HEK293 (cell line): Measurements from ENCODE around the gene NECAB3.

Experiments
- CTCF ChIA-PET: fragments of 350-600 bp; formaldehyde crosslinking; extraction: SDS; loops from one replicate; lab custom pipeline; 2021; ENCODE audit warnings: antibody characterized with exemption; lab: Yijun Ruan, JAX
- POLR2A ChIA-PET: fragments of 300-600 bp; formaldehyde crosslinking; extraction: SDS; loops from one replicate; lab custom pipeline; 2020; ENCODE audit warnings: antibody characterized with exemption, inconsistent platforms; lab: Yijun Ruan, JAX
- H3K27ac ChIP-seq: fragments of 200-500 bp; sonication (Bioruptor generic); 2 replicates; pipeline ENCODE4 v1.5.1; 2014; ENCODE audit warnings: low read depth, low read length, control low read depth, inconsistent platforms; ENCODE audit errors: extremely low read depth
- H3K36me3 ChIP-seq, 2 experiments: fragments of 200-500 bp in 1 of 2; sonication (Bioruptor generic) in 1 of 2; 1 replicate in 1 of 2; 2 replicates in 1 of 2; pipeline ENCODE4 v1.5.1; 2014 to 2017; ENCODE audit warnings: inconsistent platforms in 2 of 2, low read length in 2 of 2; ENCODE audit not compliant: control insufficient read depth in 2 of 2, insufficient read depth in 1 of 2
- H3K4me1 ChIP-seq: fragments of 200-500 bp; sonication (Bioruptor generic); 2 replicates; pipeline ENCODE4 v1.5.1; 2014; ENCODE audit warnings: mild to moderate bottlenecking, low read length, inconsistent platforms; ENCODE audit not compliant: control insufficient read depth, insufficient read depth
- H3K4me3 ChIP-seq: 2 replicates; pipeline ENCODE4 v1.5.1; 2011; ENCODE audit warnings: low read depth, mild to moderate bottlenecking, control low read depth, low read length, moderate library complexity
- H3K9me3 ChIP-seq: fragments of 200-500 bp; sonication (Bioruptor generic); 2 replicates; pipeline ENCODE4 v1.5.1; 2014; ENCODE audit warnings: low read depth, low read length, inconsistent platforms; ENCODE audit not compliant: control insufficient read depth, insufficient read depth
- BCL11B ChIP-seq: fragments of 450-650 bp; formaldehyde crosslinking; IDR thresholded peaks from 2 replicates; pipeline ENCODE4 v1.5.1; 2016; ENCODE audit warnings: low read depth, missing biosample characterization, missing genetic modification characterization
- MYNN ChIP-seq: fragments of 450-650 bp; formaldehyde crosslinking; IDR thresholded peaks from 2 replicates; pipeline ENCODE4 v1.5.1; 2016; ENCODE audit warnings: missing biosample characterization, missing genetic modification characterization, borderline replicate concordance
- PRDM1 ChIP-seq: fragments of 450-650 bp; formaldehyde crosslinking; IDR thresholded peaks from 2 replicates; pipeline ENCODE4; 2016; ENCODE audit warnings: missing biosample characterization, missing genetic modification characterization
- SP7 ChIP-seq: fragments of 450-650 bp; formaldehyde crosslinking; IDR thresholded peaks from 2 replicates; pipeline ENCODE4 v1.5.1; 2016; ENCODE audit warnings: missing biosample characterization, missing genetic modification characterization
- ZBTB20 ChIP-seq: fragments of 450-650 bp; formaldehyde crosslinking; IDR thresholded peaks from 2 replicates; pipeline ENCODE4 v1.5.1; 2016; ENCODE audit warnings: missing biosample characterization, missing genetic modification characterization
- ZBTB26 ChIP-seq: fragments of 450-650 bp; formaldehyde crosslinking; optimal IDR thresholded peaks from 2 replicates; pipeline ENCODE3; 2016; ENCODE audit warnings: missing biosample characterization, mild to moderate bottlenecking, missing genetic modification characterization
- ZEB2 ChIP-seq: fragments of 450-650 bp; formaldehyde crosslinking; IDR thresholded peaks from 2 replicates; pipeline ENCODE4 v1.5.1; 2016; ENCODE audit warnings: missing biosample characterization, missing genetic modification characterization
- ZNF138 ChIP-seq: fragments of 450-650 bp; formaldehyde crosslinking; IDR thresholded peaks from 2 replicates; pipeline ENCODE4 v1.5.1; 2016; ENCODE audit warnings: missing biosample characterization, missing genetic modification characterization, borderline replicate concordance
- ZNF174 ChIP-seq: fragments of 450-650 bp; formaldehyde crosslinking; IDR thresholded peaks from 2 replicates; pipeline ENCODE4 v1.5.0; 2017; ENCODE audit warnings: missing biosample characterization, mild to moderate bottlenecking, missing genetic modification characterization
- ZNF266 ChIP-seq: fragments of 450-650 bp; formaldehyde crosslinking; IDR thresholded peaks from 2 replicates; pipeline ENCODE4 v1.5.1; 2016; ENCODE audit warnings: missing biosample characterization, missing genetic modification characterization, low read depth
- ZNF335 ChIP-seq: fragments of 450-650 bp; formaldehyde crosslinking; conservative IDR thresholded peaks from 2 replicates; pipeline ENCODE4 v1.5.1; 2016; ENCODE audit warnings: missing biosample characterization, missing genetic modification characterization
- ZNF391 ChIP-seq: fragments of 450-650 bp; formaldehyde crosslinking; IDR thresholded peaks from 2 replicates; pipeline ENCODE4 v1.5.1; 2016; ENCODE audit warnings: low read depth, missing biosample characterization, missing genetic modification characterization, borderline replicate concordance
- ZNF549 ChIP-seq: fragments of 450-650 bp; IDR thresholded peaks from 2 replicates; pipeline ENCODE4 v1.5.1; 2018; ENCODE audit warnings: missing biosample characterization, missing genetic modification characterization, mild to moderate bottlenecking, inconsistent platforms, moderate library complexity
- ZNF610 ChIP-seq: fragments of 450-650 bp; formaldehyde crosslinking; IDR thresholded peaks from 2 replicates; pipeline ENCODE4 v1.5.1; 2016; ENCODE audit warnings: missing biosample characterization, missing genetic modification characterization, borderline replicate concordance
- ZNF629 ChIP-seq: fragments of 450-650 bp; formaldehyde crosslinking; IDR thresholded peaks from 2 replicates; pipeline ENCODE4 v1.5.1; 2017; ENCODE audit warnings: missing biosample characterization, missing genetic modification characterization
- ZNF701 ChIP-seq: fragments of 450-650 bp; formaldehyde crosslinking; IDR thresholded peaks from 2 replicates; pipeline ENCODE4 v1.5.1; 2016; ENCODE audit warnings: missing biosample characterization, missing genetic modification characterization
- TF ChIP-seq, protein P1 (sequence below): fragments of 450-650 bp; formaldehyde crosslinking; IDR thresholded peaks from 2 replicates; pipeline ENCODE4 v1.5.1; 2016; ENCODE audit warnings: missing biosample characterization, missing genetic modification characterization
- TF ChIP-seq, protein P2 (sequence below): fragments of 450-650 bp; formaldehyde crosslinking; IDR thresholded peaks from 2 replicates; pipeline ENCODE4 v1.5.1; 2016; ENCODE audit warnings: missing biosample characterization, missing genetic modification characterization

Gene NECAB3

GRCh38 chr20:33687993-33688937, 14.0 kb upstream of the NECAB3 start:
- peaks cover 0 to 17% of the 10 kb centered on the region in 2 experiments; a peak in 1 of 3 replicates for H3K36me3 ChIP-seq
- H3K27ac ChIP-seq = no peak overlapping the region
- ChIA-PET POLR2A (no interaction called here), CTCF (interaction anchor here (0.6 to 1.2 kb wide), 2 partner anchors 187 to 243 kb away, joined by 3 read pairs; no protein-coding TSS in a partner anchor)
- H3K9me3 ChIP-seq = no peaks in the 10 kb centered on the region
- H3K4me1 ChIP-seq = peaks cover 8% of the 10 kb centered on the region
- TF ChIP-seq ZNF549 = no peak
- TF ChIP-seq ZNF138 (tag by site-specific recombination) = no peak
- peak; percentile 81 for TF ChIP-seq PRDM1 (tag by site-specific recombination)
- no peak overlapping the region for H3K4me3 ChIP-seq

- H3K4me1 ChIP-seq = peaks cover 8% of the 10 kb centered on the region
- H3K4me3 ChIP-seq = no peak overlapping the region
- TF ChIP-seq ZNF335 = 0 out of 2 replicates have a peak, but pooled peaks have one; percentile 12
- TF ChIP-seq ZEB2 (tag by site-specific recombination) = no peak
- no peak for TF ChIP-seq MYNN (tag by site-specific recombination)
- no peak for TF ChIP-seq ZBTB20
- ChIA-PET POLR2A (no interaction called here), CTCF (interaction anchor here (0.6 to 1.2 kb wide), 3 partner anchors 44 to 242 kb away, joined by 3 to 4 read pairs (median 3); partner anchors contain the start of gene ZNF341)
- no peak overlapping the region for H3K27ac ChIP-seq
- H3K36me3 ChIP-seq = peaks cover 0 to 20% of the 10 kb centered on the region in 2 experiments; a peak in 1 of 3 replicates
- H3K9me3 ChIP-seq = no peaks in the 10 kb centered on the region
These were observed 13.2 kb upstream of the NECAB3 start for GRCh38 chr20:33687370-33687915.

GRCh38 chr20:33686984-33687366, 12.7 kb upstream of the NECAB3 start:
- Histone ChIP-seq H3K4me1 (peaks cover 8% of the 10 kb centered on the region), H3K9me3 (no peaks in the 10 kb centered on the region), H3K36me3 (peaks cover 0 to 25% of the 10 kb centered on the region in 2 experiments; a peak in 1 of 3 replicates), H3K27ac (no peak overlapping the region), H3K4me3 (no peak overlapping the region)
- POLR2A ChIA-PET = no interaction called here
- TF ChIP-seq, protein P1, sequence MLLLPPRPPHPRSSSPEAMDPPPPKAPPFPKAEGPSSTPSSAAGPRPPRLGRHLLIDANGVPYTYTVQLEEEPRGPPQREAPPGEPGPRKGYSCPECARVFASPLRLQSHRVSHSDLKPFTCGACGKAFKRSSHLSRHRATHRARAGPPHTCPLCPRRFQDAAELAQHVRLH (tag by site-specific recombination) = no peak
- TF ChIP-seq ZNF391 (tag by site-specific recombination) (0 out of 2 replicates have a peak, but pooled peaks have one; percentile 9), BCL11B (tag by site-specific recombination) (no peak), ZNF266 (tag by site-specific recombination) (no peak), ZNF610 (tag by site-specific recombination) (0 out of 2 replicates have a peak, but pooled peaks have one; percentile 8), ZNF174 (tag by site-specific recombination) (no peak)
- TF ChIP-seq, all 188 proteins: peak for 2
- CTCF ChIA-PET = interaction anchor here (0.6 to 1.2 kb wide), 3 partner anchors 45 to 242 kb away, joined by 3 to 4 read pairs (median 3); partner anchors contain the start of gene ZNF341

- Histone ChIP-seq H3K9me3 (no peaks in the 10 kb centered on the region), H3K36me3 (peaks cover 0 to 29% of the 10 kb centered on the region in 2 experiments; a peak in 1 of 3 replicates), H3K27ac (peak within 1 kb of the TSS; percentile 95), H3K4me1 (peaks cover 8% of the 10 kb centered on the region), H3K4me3 (peak within 1 kb of the TSS; percentile 62)
- ChIA-PET POLR2A (interaction anchor here (0.7 to 3.3 kb wide), 4 partner anchors 11 to 44 kb away, joined by 3 to 10 read pairs (median 6); partner anchors contain the start of gene ACTL10), CTCF (interaction anchor here (0.6 to 1.3 kb wide), 3 partner anchors 20 to 1469 kb away, joined by 3 to 5 read pairs (median 4); partner anchors contain the start of genes ACTL10 and ZNF341)
- TF ChIP-seq SP7 (tag by site-specific recombination) (0 out of 2 replicates have a peak, but pooled peaks have one; percentile 28), ZNF701 (no peak), ZBTB26 (peak; percentile 74), ZNF629 (tag by site-specific recombination) (0 out of 2 replicates have a peak, but pooled peaks have one; percentile 31), ZNF610 (tag by site-specific recombination) (peak; percentile 65; the same call in 1 of the 2 replicates)
- TF ChIP-seq, protein P2, sequence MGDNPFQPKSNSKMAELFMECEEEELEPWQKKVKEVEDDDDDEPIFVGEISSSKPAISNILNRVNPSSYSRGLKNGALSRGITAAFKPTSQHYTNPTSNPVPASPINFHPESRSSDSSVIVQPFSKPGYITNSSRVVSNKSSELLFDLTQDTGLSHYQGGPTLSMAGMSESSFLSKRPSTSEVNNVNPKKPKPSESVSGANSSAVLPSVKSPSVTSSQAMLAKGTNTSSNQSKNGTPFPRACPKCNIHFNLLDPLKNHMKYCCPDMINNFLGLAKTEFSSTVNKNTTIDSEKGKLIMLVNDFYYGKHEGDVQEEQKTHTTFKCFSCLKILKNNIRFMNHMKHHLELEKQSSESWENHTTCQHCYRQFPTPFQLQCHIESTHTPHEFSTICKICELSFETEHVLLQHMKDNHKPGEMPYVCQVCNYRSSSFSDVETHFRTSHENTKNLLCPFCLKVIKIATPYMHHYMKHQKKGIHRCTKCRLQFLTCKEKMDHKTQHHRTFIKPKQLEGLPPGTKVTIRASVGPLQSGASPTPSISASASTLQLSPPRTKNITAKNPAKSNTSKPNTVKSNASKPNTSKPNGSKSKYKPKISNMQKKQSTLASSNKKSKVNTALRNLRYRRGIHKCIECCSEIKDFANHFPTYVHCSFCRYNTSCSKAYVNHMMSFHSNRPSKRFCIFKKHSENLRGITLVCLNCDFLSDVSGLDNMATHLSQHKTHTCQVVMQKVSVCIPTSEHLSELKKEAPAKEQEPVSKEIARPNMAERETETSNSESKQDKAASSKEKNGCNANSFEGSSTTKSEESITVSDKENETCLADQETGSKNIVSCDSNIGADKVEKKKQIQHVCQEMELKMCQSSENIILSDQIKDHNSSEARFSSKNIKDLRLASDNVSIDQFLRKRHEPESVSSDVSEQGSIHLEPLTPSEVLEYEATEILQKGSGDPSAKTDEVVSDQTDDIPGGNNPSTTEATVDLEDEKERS = no peak
These were observed 12.1 kb upstream of the NECAB3 start, which contains the start of gene E2F1 for GRCh38 chr20:33686100-33686983. TSS of gene E2F1 (minus strand) at chr20:33686385. CDS start at chr20:33686264, 121 bp downstream.
